CD4-positive, alpha-beta T cell (primary cell): Measurements from ENCODE around the gene GPS2. TPM values are rescaled to one million over a fixed set of nuclear protein-coding genes. Genes with fewer than 3 reads are reported as not detected.

Experiments
- ATAC-seq: fragments of 200-7000 bp; cut with Tn5 transposase; one replicate; pipeline ENCODE4 v1.10.0; 2022; ENCODE audit warnings: mild to moderate bottlenecking; ENCODE audit not compliant: poor library complexity
- CTCF ChIA-PET: fragments of 350-600 bp; sonication (Branson Sonifier 250); formaldehyde crosslinking; loops from one replicate; lab custom pipeline; 2021; ENCODE audit warnings: antibody characterized with exemption, inconsistent platforms; lab: Charles Lee
- POLR2A ChIA-PET: fragments of 350-600 bp; sonication (Branson Sonifier 250); formaldehyde crosslinking; loops from one replicate; lab custom pipeline; 2021; ENCODE audit warnings: antibody characterized with exemption, inconsistent platforms; lab: Charles Lee
- DNase-seq, 14 experiments: peaks; one replicate each; pipeline ENCODE4 v3.0.0-alpha.2; 2013 to 2020; ENCODE audit warnings: mixed read lengths in 2 of 14
- H3K27ac ChIP-seq, 2 donors: one replicate each; pipeline versions ENCODE4 v1.5.1 to v1.7.0; 2013; ENCODE audit warnings: low read length in 2 of 2, low read depth in 1 of 2, mild to moderate bottlenecking in 1 of 2
- H3K27me3 ChIP-seq, 2 experiments: 1 replicate in 1 of 2; 2 replicates in 1 of 2; pipeline versions ENCODE4 v1.6.1 to v1.7.0; 2013; ENCODE audit warnings: low read length in 2 of 2, control low read depth in 1 of 2, mild to moderate bottlenecking in 1 of 2, moderate library complexity in 1 of 2; ENCODE audit not compliant: insufficient read depth in 2 of 2, control insufficient read depth in 1 of 2
- H3K36me3 ChIP-seq: one replicate; pipeline ENCODE4 v1.6.1; 2013; ENCODE audit warnings: low read length, control low read depth; ENCODE audit not compliant: insufficient read depth
- H3K4me1 ChIP-seq: one replicate; pipeline ENCODE4 v1.6.1; 2013; ENCODE audit warnings: low read length, control low read depth; ENCODE audit not compliant: insufficient read depth
- H3K4me3 ChIP-seq: one replicate; pipeline ENCODE4 v1.5.1; 2013; ENCODE audit warnings: mild to moderate bottlenecking, low read length, moderate library complexity
- H3K9me3 ChIP-seq, 2 experiments: 1 replicate in 1 of 2; 2 replicates in 1 of 2; pipeline versions ENCODE4 v1.6.1 to v1.7.0; 2013; ENCODE audit warnings: low read length in 2 of 2, mild to moderate bottlenecking in 2 of 2, control low read depth in 1 of 2, moderate library complexity in 1 of 2; ENCODE audit not compliant: control insufficient read depth in 1 of 2, insufficient read depth in 1 of 2
- H3K27ac Mint-ChIP-seq: one replicate; pipeline ENCODE4 v1.8.0; 2020; ENCODE audit warnings: mixed read lengths
- H3K27me3 Mint-ChIP-seq: one replicate; pipeline ENCODE4 v1.8.0; 2021; ENCODE audit warnings: mixed read lengths
- H3K36me3 Mint-ChIP-seq: one replicate; pipeline ENCODE4 v1.8.0; 2021; ENCODE audit warnings: low read depth, mixed read lengths
- H3K4me1 Mint-ChIP-seq: one replicate; pipeline ENCODE4 v1.8.0; 2021; ENCODE audit warnings: low read depth, mixed read lengths
- H3K4me3 Mint-ChIP-seq: one replicate; pipeline ENCODE4 v1.8.0; 2020; ENCODE audit warnings: mild to moderate bottlenecking, mixed read lengths
- H3K9me3 Mint-ChIP-seq: one replicate; pipeline ENCODE4 v1.8.0; 2020; ENCODE audit warnings: mixed read lengths
- CTCF ChIP-seq: fragments of 200-600 bp; IDR thresholded peaks from one replicate; pipeline ENCODE4 v1.8.0; 2022; ENCODE audit warnings: antibody characterized with exemption, mild to moderate bottlenecking
- intact Hi-C, 2 experiments: fragments of 100-400 bp; cut with DNase I in 1 of 2; cut with micrococcal nuclease in 1 of 2; formaldehyde crosslinking; loops; one replicate each; pipeline versions ENCODE4 v1.15.1 to v1.9.0; 2023 to 2025; cut with DNase I, micrococcal nuclease
- total RNA-seq, 174 experiments: library from RNA in 2 of 174; stranded (reverse) in 2 of 174; gene quantifications; one replicate each; pipeline ENCODE4 v1.2.3 and lab custom pipeline; 2021 to 2026

Gene GPS2
- total RNA-seq, 2 experiments from 2014 or later: 122 to 140 TPM

- Mint-ChIP-seq H3K4me1 (peaks cover 4% of the 10 kb centered on the region), H3K27ac (no peak overlapping the region), H3K9me3 (no peaks in the 10 kb centered on the region), H3K4me3 (no peak overlapping the region), H3K27me3 (no peaks in the 10 kb centered on the region), H3K36me3 (peaks cover 76% of the 10 kb centered on the region)
- POLR2A ChIA-PET: no interaction called here
- Histone ChIP-seq H3K9me3 (no peaks in the 10 kb centered on the region), H3K27ac (no peak overlapping the region), H3K4me3 (no peak overlapping the region), H3K4me1 (peaks cover 14% of the 10 kb centered on the region), H3K36me3 (peaks cover 81% of the 10 kb centered on the region), H3K27me3 (no peaks in the 10 kb centered on the region)
- CTCF ChIA-PET: no interaction called here
- DNase-seq (peak in 1 of 14 experiments; percentile 2), ATAC-seq (no peak)
- TF ChIP-seq CTCF: no peak
- intact Hi-C loops: loop anchor here in 1 of 2 experiments (10.0 kb wide), 1 partner anchor 533 kb away; the partner anchor contains the start of genes CYB5D1, NAA38 and TMEM88
Observed at GRCh38 chr17:7321466-7321865, 6.3 kb upstream of the GPS2 start.

- ChIA-PET POLR2A (no interaction called here), CTCF (no interaction called here)
- no peak for TF ChIP-seq CTCF
- H3K27me3 ChIP-seq: no peaks in the 10 kb centered on the region
- Mint-ChIP-seq H3K27ac (peak overlapping the region; percentile 76), H3K4me3 (peak overlapping the region; percentile 66), H3K4me1 (peaks cover 29% of the 10 kb centered on the region), H3K36me3 (peaks cover 78% of the 10 kb centered on the region), H3K9me3 (no peaks in the 10 kb centered on the region), H3K27me3 (no peaks in the 10 kb centered on the region)
- H3K27ac ChIP-seq: no peak overlapping the region
- peaks cover 27% of the 10 kb centered on the region for H3K4me1 ChIP-seq
- no peak for DNase-seq
- no peak for ATAC-seq
- H3K9me3 ChIP-seq: no peaks in the 10 kb centered on the region
- peaks cover 68% of the 10 kb centered on the region for H3K36me3 ChIP-seq
- intact Hi-C loops: loop anchor here in 1 of 2 experiments (5.0 kb wide), 1 partner anchor 369 kb away; the partner anchor contains the start of genes TP53 and WRAP53
- H3K4me3 ChIP-seq: no peak overlapping the region
Observed at GRCh38 chr17:7318121-7318860, 3.1 kb upstream of the GPS2 start.

GRCh38 chr17:7317161-7317803 lies 2.1 kb upstream of the GPS2 start:
- POLR2A ChIA-PET: no interaction called here
- peaks cover 68% of the 10 kb centered on the region for H3K36me3 ChIP-seq
- H3K36me3 Mint-ChIP-seq: peaks cover 78% of the 10 kb centered on the region

More at GRCh38 chr17:7317161-7317803, 2.1 kb upstream of the GPS2 start:
- Histone ChIP-seq H3K27ac (no peak overlapping the region), H3K4me3 (no peak overlapping the region), H3K27me3 (no peaks in the 10 kb centered on the region), H3K9me3 (no peaks in the 10 kb centered on the region), H3K4me1 (peaks cover 37% of the 10 kb centered on the region)
- ATAC-seq (no peak), DNase-seq (peak in 1 of 14 experiments; percentile 27)
- Mint-ChIP-seq H3K27me3 (no peaks in the 10 kb centered on the region), H3K27ac (peak overlapping the region; percentile 76), H3K4me3 (peak overlapping the region; percentile 66), H3K4me1 (peaks cover 39% of the 10 kb centered on the region), H3K9me3 (no peaks in the 10 kb centered on the region)
- TF ChIP-seq CTCF: no peak
- CTCF ChIA-PET: no interaction called here
- intact Hi-C loops: loop anchor here in 1 of 2 experiments (1.0 to 5.0 kb wide), 2 partner anchors 11 to 370 kb away; partner anchors contain the start of genes TP53 and WRAP53
